MM.1S (cell line): ENCODE results near the gene UTP11.

Source experiments
- DNase-seq: peaks from one replicate; pipeline ENCODE4 v3.0.0-alpha.2; 2015
- H2AFZ ChIP-seq: fragments of 300-600 bp; sonication (generic); 2 replicates; pipeline ENCODE4 v1.6.0; 2016; ENCODE audit warnings: antibody characterized with exemption, low read length
- H3F3A ChIP-seq: fragments of 300-600 bp; sonication (generic); 2 replicates; pipeline ENCODE4 v1.6.1; 2016; ENCODE audit warnings: mild to moderate bottlenecking, antibody characterized with exemption, low read length, moderate library complexity, mixed read lengths; ENCODE audit not compliant: insufficient read depth
- H3K27ac ChIP-seq: fragments of 300-600 bp; sonication (generic); 2 replicates; pipeline ENCODE4 v1.5.1; 2016; ENCODE audit warnings: mild to moderate bottlenecking, low read length
- H3K27me3 ChIP-seq: fragments of 300-600 bp; sonication (generic); replicated peaks from 2 replicates; pipeline ENCODE4 v1.6.0; 2016; ENCODE audit warnings: low read length; ENCODE audit not compliant: insufficient read depth
- H3K36me3 ChIP-seq: fragments of 300-600 bp; sonication (generic); replicated peaks from 2 replicates; pipeline ENCODE4 v1.6.1; 2016; ENCODE audit warnings: mild to moderate bottlenecking, low read length, mixed read lengths; ENCODE audit not compliant: insufficient read depth
- H3K4me1 ChIP-seq: fragments of 300-600 bp; sonication (generic); 2 replicates; pipeline ENCODE4 v1.6.1; 2016; ENCODE audit warnings: low read length, mixed read lengths
- H3K4me2 ChIP-seq: fragments of 300-600 bp; sonication (generic); 2 replicates; pipeline ENCODE4 v1.6.0; 2016; ENCODE audit warnings: low read depth, low read length
- H3K4me3 ChIP-seq: fragments of 300-600 bp; sonication (generic); 2 replicates; pipeline ENCODE4 v1.5.1; 2016; ENCODE audit warnings: low read length, mixed read lengths
- H3K79me2 ChIP-seq: fragments of 300-600 bp; sonication (generic); 2 replicates; pipeline ENCODE4 v1.6.1; 2016; ENCODE audit warnings: mixed run types, low read length, mixed read lengths
- H3K9ac ChIP-seq: fragments of 300-600 bp; sonication (generic); 2 replicates; pipeline ENCODE4 v1.6.1; 2016; ENCODE audit warnings: low read length, mixed read lengths
- H3K9me2 ChIP-seq: fragments of 300-600 bp; sonication (generic); replicated peaks from 2 replicates; pipeline ENCODE4 v1.6.1; 2016; ENCODE audit warnings: mild to moderate bottlenecking, low read length, mixed read lengths; ENCODE audit not compliant: insufficient read depth
- H3K9me3 ChIP-seq: fragments of 300-600 bp; sonication (generic); replicated peaks from 2 replicates; pipeline ENCODE4 v1.6.1; 2016; ENCODE audit warnings: mild to moderate bottlenecking, low read length, mixed read lengths; ENCODE audit not compliant: insufficient read depth
- H4K20me1 ChIP-seq: fragments of 300-600 bp; sonication (generic); 2 replicates; pipeline ENCODE4 v1.6.1; 2016; ENCODE audit warnings: mild to moderate bottlenecking, low read length, moderate library complexity, mixed read lengths; ENCODE audit not compliant: insufficient read depth
- CTCF ChIP-seq: fragments of 300-600 bp; sonication (generic); IDR thresholded peaks from 2 replicates; pipeline ENCODE4 v1.5.1; 2016; ENCODE audit warnings: antibody characterized with exemption, low read length, mixed read lengths
- EZH2 ChIP-seq: fragments of 300-600 bp; sonication (generic); optimal IDR thresholded peaks from 2 replicates; pipeline ENCODE3; 2017; ENCODE audit warnings: low read depth, mild to moderate bottlenecking, antibody characterized with exemption, low read length, mixed read lengths
- EZH2phosphoT487 ChIP-seq: fragments of 300-600 bp; sonication (generic); IDR thresholded peaks from 2 replicates; pipeline ENCODE4 v1.6.1; 2018; ENCODE audit warnings: antibody characterized with exemption, low read length

UTP11 gene

GRCh38 chr1:38073534-38074301 is 61.2 kb downstream of the UTP11 start:
- Histone ChIP-seq H4K20me1 (no peaks in the 10 kb centered on the region), H3K79me2 (no peaks in the 10 kb centered on the region), H3K9ac (no peak overlapping the region), H3K4me1 (no peaks in the 10 kb centered on the region), H3K4me2 (no peak overlapping the region), H2AFZ (no peak overlapping the region), H3K27me3 (no peaks in the 10 kb centered on the region), H3K4me3 (no peak overlapping the region), H3K9me2 (no peaks in the 10 kb centered on the region), H3K9me3 (no peaks in the 10 kb centered on the region), H3F3A (no peaks in the 10 kb centered on the region), H3K36me3 (no peaks in the 10 kb centered on the region), H3K27ac (no peak overlapping the region)
- TF ChIP-seq CTCF = no peak
- TF ChIP-seq EZH2phosphoT487 = no peak
- TF ChIP-seq EZH2 = no peak
- DNase-seq = no peak

GRCh38 chr1:38074302-38074677 is 61.8 kb downstream of the UTP11 start:
- H3K4me2 ChIP-seq = no peak overlapping the region
- no peak overlapping the region for H3K9ac ChIP-seq
- no peaks in the 10 kb centered on the region for H3F3A ChIP-seq
- H3K4me3 ChIP-seq = no peak overlapping the region
- H3K9me3 ChIP-seq = no peaks in the 10 kb centered on the region
- H3K27ac ChIP-seq = no peak overlapping the region
- no peaks in the 10 kb centered on the region for H3K4me1 ChIP-seq
- no peaks in the 10 kb centered on the region for H4K20me1 ChIP-seq
- TF ChIP-seq EZH2 (no peak), EZH2phosphoT487 (no peak), CTCF (no peak)
- H3K36me3 ChIP-seq = no peaks in the 10 kb centered on the region
- no peaks in the 10 kb centered on the region for H3K79me2 ChIP-seq
- no peak for DNase-seq
- no peaks in the 10 kb centered on the region for H3K27me3 ChIP-seq
- H3K9me2 ChIP-seq = no peaks in the 10 kb centered on the region
- H2AFZ ChIP-seq = no peak overlapping the region
